GM18861 (cell line): ENCODE measurements around the gene FBLN2.

Experiments
- ATAC-seq: cut with Tn5 transposase; IDR thresholded peaks from one replicate; pipeline ENCODE4 v1.9.1; 2021; ENCODE audit not compliant: unreplicated experiment

Gene FBLN2

DNA sequence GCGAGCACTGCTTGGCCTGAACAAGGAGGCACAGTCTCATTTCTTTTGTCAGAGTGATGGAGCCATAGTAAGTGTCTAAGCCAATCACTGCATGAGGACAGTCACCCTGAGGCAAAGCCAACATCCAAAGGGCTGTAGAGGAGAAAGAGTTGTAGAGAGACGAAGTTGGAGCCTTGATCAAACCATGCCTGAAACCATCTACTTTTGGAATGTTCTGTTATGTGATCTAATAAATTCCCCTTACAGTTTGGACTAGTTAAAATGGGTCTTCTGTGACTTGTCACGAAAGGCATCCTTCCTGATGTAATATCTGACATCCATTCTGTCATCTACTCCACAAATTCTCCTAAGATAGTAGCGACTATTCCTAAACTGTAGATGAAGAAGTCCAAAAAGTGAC is 128.3 kb downstream of the FBLN2 start:
- no peak for ATAC-seq

DNA sequence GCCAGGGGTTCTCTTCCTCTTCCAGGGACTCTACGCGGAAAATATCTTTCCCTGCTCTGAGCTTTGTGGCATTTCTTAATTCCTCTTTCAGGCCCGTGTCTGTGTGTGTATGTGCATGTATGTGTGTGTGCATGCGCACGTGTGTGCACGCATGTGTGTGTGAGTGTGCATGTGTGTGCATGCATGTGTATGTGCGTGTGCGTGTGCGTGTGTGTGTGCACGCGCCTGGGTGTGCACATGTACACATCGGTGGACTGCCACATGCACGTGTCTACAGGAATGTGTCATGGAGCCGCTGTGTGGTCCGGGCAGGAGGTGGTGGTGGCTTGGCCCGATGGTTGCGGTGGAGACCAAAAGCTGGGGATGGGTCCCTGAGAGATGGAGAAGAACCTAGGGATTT is 133.0 kb downstream of the FBLN2 start:
- ATAC-seq, result no peak

GRCh38 chr3:13682331-13683013 is 133.5 kb downstream of the FBLN2 start:
- no peak for ATAC-seq

GRCh38 chr3:13683288-13683687 is 134.4 kb downstream of the FBLN2 start:
- no peak for ATAC-seq

DNA sequence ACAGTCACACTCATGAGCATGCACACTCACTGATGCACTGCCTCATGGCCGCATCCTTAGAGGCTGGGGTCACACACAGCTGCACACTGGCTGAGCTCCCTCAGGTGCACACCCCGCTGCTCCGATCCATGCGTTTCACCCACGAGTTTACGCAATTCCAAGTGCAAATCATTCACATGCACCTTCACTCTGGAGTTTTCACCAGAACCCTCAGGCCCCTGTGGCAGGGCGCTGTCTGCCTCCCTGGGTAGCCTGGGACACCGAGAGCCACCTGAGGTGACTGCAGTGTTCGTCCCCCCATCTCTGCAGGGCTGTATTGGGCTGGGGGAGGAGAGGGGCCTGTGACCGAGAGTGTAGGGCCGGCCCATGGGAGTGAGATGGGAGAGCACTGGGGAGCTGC is 134.8 kb downstream of the FBLN2 start:
- no peak for ATAC-seq

DNA sequence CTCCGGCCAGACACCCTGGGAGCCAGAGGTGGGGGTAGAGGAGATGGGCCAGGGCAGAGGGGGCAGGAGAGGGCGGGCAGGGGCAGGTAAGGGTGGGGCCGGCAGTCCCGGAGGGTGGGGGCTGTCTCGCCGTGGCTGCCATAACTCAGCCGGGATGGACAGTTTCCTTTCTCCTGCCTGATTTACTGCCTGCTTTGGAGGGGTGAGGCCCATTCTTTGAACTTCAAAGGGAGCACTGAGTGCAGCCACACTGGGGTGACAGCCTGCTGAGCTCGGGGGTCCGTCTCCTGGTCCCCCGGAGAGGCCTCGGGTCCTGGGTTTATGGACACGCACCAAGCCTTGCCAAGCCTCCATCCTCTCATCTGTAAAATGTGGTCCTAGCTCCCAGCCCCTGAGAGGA is 135.4 kb downstream of the FBLN2 start:
- no peak for ATAC-seq

- no peak for ATAC-seq
These were observed 135.9 kb downstream of the FBLN2 start for GRCh38 chr3:13684854-13685253.

DNA sequence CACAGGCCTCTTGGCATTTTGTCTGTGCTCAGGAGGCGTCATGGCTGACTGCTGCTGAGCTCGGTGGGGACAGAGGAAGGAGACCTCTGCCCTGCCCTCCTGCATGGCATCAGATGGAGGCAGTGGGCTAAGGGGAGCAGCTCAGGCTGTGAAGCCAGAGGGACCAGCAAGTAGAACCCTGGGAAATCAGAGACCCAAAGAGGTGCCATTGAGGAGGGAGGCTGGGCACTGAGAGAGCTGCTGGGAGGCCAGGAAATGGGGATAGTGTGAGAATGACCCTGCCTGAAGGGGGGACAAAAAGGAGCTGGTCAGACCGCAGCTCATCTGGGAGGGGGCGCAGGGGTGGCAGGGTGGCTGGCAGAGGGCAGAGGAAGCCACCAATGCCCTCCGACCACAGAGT is 136.8 kb downstream of the FBLN2 start:
- ATAC-seq, result no peak

- no peak for ATAC-seq
These were observed 137.6 kb downstream of the FBLN2 start for GRCh38 chr3:13686367-13687160.

- no peak for ATAC-seq
These were observed 138.6 kb downstream of the FBLN2 start for GRCh38 chr3:13687517-13687943.
